ENCODE results near the gene DKK1.

Gene DKK1

GRCh38 chr10:52318136-52318701 is 4.1 kb downstream of the DKK1 start:
- TF ChIP-seq, protein P1, sequence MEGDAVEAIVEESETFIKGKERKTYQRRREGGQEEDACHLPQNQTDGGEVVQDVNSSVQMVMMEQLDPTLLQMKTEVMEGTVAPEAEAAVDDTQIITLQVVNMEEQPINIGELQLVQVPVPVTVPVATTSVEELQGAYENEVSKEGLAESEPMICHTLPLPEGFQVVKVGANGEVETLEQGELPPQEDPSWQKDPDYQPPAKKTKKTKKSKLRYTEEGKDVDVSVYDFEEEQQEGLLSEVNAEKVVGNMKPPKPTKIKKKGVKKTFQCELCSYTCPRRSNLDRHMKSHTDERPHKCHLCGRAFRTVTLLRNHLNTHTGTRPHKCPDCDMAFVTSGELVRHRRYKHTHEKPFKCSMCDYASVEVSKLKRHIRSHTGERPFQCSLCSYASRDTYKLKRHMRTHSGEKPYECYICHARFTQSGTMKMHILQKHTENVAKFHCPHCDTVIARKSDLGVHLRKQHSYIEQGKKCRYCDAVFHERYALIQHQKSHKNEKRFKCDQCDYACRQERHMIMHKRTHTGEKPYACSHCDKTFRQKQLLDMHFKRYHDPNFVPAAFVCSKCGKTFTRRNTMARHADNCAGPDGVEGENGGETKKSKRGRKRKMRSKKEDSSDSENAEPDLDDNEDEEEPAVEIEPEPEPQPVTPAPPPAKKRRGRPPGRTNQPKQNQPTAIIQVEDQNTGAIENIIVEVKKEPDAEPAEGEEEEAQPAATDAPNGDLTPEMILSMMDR (IDR thresholded peaks at IDR 0.05; ENCODE audit: extremely low read depth, missing control alignments): no peak
- DNase-seq (ENCODE audit: low spot score): no peak

- no peak for DNase-seq (ENCODE audit: low spot score)
Measured at GRCh38 chr10:52318822-52319464, 4.9 kb downstream of the DKK1 start.

GRCh38 chr10:52319926-52320325 is 5.8 kb downstream of the DKK1 start:
- DNase-seq (ENCODE audit: low spot score): no peak
- TF ChIP-seq, protein P1 (IDR thresholded peaks at IDR 0.05; ENCODE audit: extremely low read depth, missing control alignments): no peak

More at GRCh38 chr10:52318822-52319464, 4.9 kb downstream of the DKK1 start:
- TF ChIP-seq, protein P1 (IDR thresholded peaks at IDR 0.05; ENCODE audit: extremely low read depth, missing control alignments): no peak

DNA sequence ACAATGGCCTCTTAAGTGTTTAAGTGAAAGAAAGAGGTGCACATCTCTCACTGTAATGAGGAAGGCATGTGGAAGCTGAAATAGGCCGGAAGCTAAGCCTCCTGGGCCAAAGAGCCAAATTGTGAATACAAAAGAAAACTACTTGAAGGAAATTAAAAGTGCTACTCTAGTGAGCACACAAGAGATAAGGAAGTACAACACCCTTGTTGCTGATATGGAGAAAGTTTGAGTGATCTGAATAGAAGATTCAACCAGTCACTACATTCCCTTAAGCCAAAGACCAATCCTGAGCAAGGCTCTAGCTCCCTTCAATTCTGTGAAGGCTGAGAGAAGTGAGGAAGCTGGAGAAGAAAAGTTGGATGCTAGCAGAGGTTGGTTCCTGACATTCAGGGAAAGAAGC is 8.2 kb downstream of the DKK1 start:
- TF ChIP-seq, protein P1 (IDR thresholded peaks at IDR 0.05; ENCODE audit: extremely low read depth, missing control alignments): no peak
- no peak for DNase-seq (ENCODE audit: low spot score)

GRCh38 chr10:52322936-52323335 is 8.9 kb downstream of the DKK1 start:
- DNase-seq (ENCODE audit: low spot score): no peak
- TF ChIP-seq, protein P1 (IDR thresholded peaks at IDR 0.05; ENCODE audit: extremely low read depth, missing control alignments): no peak

DNA sequence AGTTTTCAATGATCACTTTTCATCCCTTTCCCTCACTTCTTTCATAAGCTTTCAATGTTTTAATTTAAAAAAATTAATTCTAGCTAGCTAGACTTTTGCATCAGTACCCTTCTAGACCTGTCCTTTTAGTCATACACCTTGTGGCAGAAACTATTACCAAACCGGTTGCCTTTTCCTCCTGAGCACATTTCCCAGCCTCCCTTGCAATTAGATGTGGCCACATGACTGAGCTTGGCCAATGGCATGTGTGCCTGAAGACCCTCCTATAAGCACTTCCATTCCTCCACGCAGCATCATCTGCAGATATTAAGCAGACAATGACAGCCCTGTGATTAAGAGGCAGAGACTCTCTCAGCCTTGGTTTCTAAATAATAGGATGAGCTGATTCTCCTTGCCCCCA is 12.3 kb downstream of the DKK1 start:
- TF ChIP-seq, protein P1 (IDR thresholded peaks at IDR 0.05; ENCODE audit: extremely low read depth, missing control alignments): no peak
- no peak for DNase-seq (ENCODE audit: low spot score)

DNA sequence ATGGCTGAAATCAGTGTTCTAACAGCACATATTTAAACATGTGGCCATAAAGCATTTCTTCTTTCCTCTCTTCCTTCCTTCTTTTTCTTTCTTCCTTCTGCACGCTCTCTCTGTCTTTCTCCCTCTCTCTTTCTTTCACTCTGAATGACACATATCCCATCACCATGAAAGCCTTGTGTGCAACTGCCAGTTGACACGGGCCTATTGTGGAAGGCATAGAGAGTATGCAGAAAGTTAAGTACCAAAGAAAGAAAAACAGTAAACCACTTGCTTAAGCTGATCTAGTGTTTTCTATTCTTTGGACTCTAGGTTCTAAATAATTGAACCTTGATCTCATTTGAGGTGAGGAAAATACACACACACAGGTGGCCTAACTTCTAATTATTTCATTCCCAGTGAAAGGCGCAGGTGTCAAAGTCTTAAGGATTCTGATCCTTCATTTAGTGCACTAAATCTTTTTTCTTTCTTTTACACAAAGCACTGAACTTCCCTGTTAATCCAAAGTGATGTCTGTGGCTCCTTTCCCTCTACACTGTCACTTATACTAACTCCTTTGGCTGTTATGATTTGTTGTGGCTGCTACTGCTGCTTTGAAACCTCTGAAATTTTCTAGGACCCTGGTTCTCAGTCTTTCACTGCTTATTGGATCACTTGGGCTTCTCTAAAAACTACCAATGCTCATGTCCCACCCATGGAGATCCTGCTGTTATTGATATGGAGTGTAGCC is 17.7 kb downstream of the DKK1 start:
- TF ChIP-seq, protein P1 (IDR thresholded peaks at IDR 0.05; ENCODE audit: extremely low read depth, missing control alignments): no peak

More for the DNA sequence above, 17.7 kb downstream of the DKK1 start:
- DNase-seq (ENCODE audit: low spot score): no peak
